Measurements from ENCODE around the gene TYW1B.

DNA sequence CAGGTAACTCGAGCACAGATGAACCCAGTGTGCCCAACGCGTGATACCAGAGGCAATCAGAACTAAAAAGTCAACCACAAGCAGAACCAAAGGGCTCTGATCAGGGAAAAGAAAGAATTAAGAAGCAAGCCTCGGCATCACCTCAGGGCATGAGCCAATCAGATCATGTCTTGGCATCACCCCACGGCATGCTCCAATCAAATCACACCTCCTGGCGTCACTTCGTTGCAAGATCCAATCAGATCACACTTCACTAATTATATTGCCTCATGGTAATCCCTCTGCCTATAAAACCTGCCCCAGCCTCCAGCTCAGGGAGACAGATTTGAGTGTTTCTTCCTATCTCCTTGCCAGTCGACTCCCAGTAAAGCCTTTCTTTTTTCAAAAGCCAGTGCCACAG, 46.8 kb downstream of the TYW1B start:
- TF ChIP-seq POLR2A (IDR thresholded peaks at IDR 0.05) (no peak), CTCF (IDR thresholded peaks at IDR 0.05) (no peak)
